Measurements from ENCODE around the gene ST7.
"Not testable (repeated sequence)": the region's sequence is repeated elsewhere in the genome, so short reads cannot be mapped to it uniquely, and the experiment has no call there.

ST7 gene

GRCh38 chr7:116951366-116952292 lies 1.7 kb upstream of the ST7 start:
- no peak for DNase-seq

GRCh38 chr7:116952635-116953371 lies 498 bp upstream of the ST7 start:
- DNase-seq: peak; percentile 69

GRCh38 chr7:116953906-116954838 lies 871 bp downstream of the ST7 start:
- peak; percentile 85 for DNase-seq

GRCh38 chr7:116955340-116955739 lies 2.0 kb downstream of the ST7 start:
- DNase-seq: no peak

GRCh38 chr7:116955801-116956476 lies 2.6 kb downstream of the ST7 start:
- no peak for DNase-seq

- no peak for DNase-seq
These were observed 3.1 kb downstream of the ST7 start for GRCh38 chr7:116956477-116956804.

- no peak for DNase-seq
These were observed 4.6 kb downstream of the ST7 start for GRCh38 chr7:116957874-116958273.

GRCh38 chr7:116961966-116962673 lies 8.8 kb downstream of the ST7 start:
- not testable (repeated sequence) for DNase-seq

GRCh38 chr7:116963234-116963633 lies 9.9 kb downstream of the ST7 start:
- DNase-seq: no peak

GRCh38 chr7:116966601-116967000 lies 13.3 kb downstream of the ST7 start:
- no peak for DNase-seq

- DNase-seq: no peak
These were observed 14.1 kb downstream of the ST7 start for GRCh38 chr7:116967254-116967922.

- DNase-seq: no peak
These were observed 14.7 kb downstream of the ST7 start for GRCh38 chr7:116967983-116968382.

- DNase-seq: no peak
These were observed 15.3 kb downstream of the ST7 start for GRCh38 chr7:116968631-116969030.

- DNase-seq: no peak
These were observed 16.1 kb downstream of the ST7 start for GRCh38 chr7:116969371-116969902.

- DNase-seq: no peak
These were observed 17.1 kb downstream of the ST7 start for GRCh38 chr7:116970238-116970910.

GRCh38 chr7:116971153-116971552 lies 17.9 kb downstream of the ST7 start:
- DNase-seq: not testable (repeated sequence)

- DNase-seq: no peak
These were observed 18.6 kb downstream of the ST7 start for GRCh38 chr7:116971869-116972268.

GRCh38 chr7:116975024-116975423 lies 21.7 kb downstream of the ST7 start:
- DNase-seq: not testable (repeated sequence)

- DNase-seq: no peak
These were observed 23.9 kb downstream of the ST7 start for GRCh38 chr7:116977172-116977571.

- no peak for DNase-seq
These were observed 24.7 kb downstream of the ST7 start for GRCh38 chr7:116978006-116978405.
